K562 (cell line): Measurements from ENCODE around the gene DIP2C. TPM values are rescaled to one million over a fixed set of nuclear protein-coding genes. Genes with fewer than 3 reads are reported as not detected.

Experiments used
- ATAC-seq: fragments of 200-7000 bp; cut with Tn5 transposase; 3 replicates; pipeline ENCODE4 v1.9.1; 2020; ENCODE audit warnings: moderate library complexity
- BruUV-seq: library from RNA; stranded (reverse); fragments of 400-500 nt; replicated peaks from 2 replicates; lab custom pipeline; 2021; lab: Mats Ljungman, UMichigan
- CTCF ChIA-PET: fragments of 300-600 bp; formaldehyde crosslinking; extraction: SDS; loops from one replicate; lab custom pipeline; 2021; ENCODE audit warnings: low intra/inter-chr PET ratio; lab: Yijun Ruan, JAX
- POLR2A ChIA-PET: fragments of 300-600, 350-650 bp; sonication (Branson Sonifier 250); formaldehyde crosslinking; extraction: SDS; loops from one replicate; lab custom pipeline; 2021; ENCODE audit warnings: antibody characterized with exemption, inconsistent platforms; lab: Yijun Ruan, JAX
- DNase-seq, 4 experiments: peaks; one replicate each; pipeline versions ENCODE4 v3.0.0 to v3.0.0-alpha.2; 2011 to 2018; ENCODE audit warnings: low spot score in 3 of 4, mixed read lengths in 3 of 4; ENCODE audit errors: extremely low read depth in 1 of 4
- FAIRE-seq: peaks from 2 replicates; lab custom pipeline; 2011; peaks lifted over from hg19 to GRCh38; lab: Jason Lieb, UNC
- H2AFZ ChIP-seq: 2 replicates; pipeline ENCODE4 v1.6.0; 2011; ENCODE audit warnings: low read depth, low read length, control low read depth, inconsistent platforms
- H3K27ac ChIP-seq: fragments of 200-600 bp; 3 replicates; pipeline ENCODE4 v1.8.0; 2011; ENCODE audit warnings: low read depth, mild to moderate bottlenecking, control low read depth, inconsistent platforms, low read length, moderate library complexity, mixed read lengths; ENCODE audit errors: extremely low read depth
- H3K27me3 ChIP-seq, 2 experiments: fragments of 300-600 bp in 1 of 2; 2 replicates in 1 of 2; 3 replicates in 1 of 2; pipeline versions ENCODE4 v1.6.0 to v1.8.0; 2011; ENCODE audit warnings: inconsistent platforms in 2 of 2, low read length in 2 of 2, mild to moderate bottlenecking in 1 of 2, mixed read lengths in 1 of 2, moderate library complexity in 1 of 2; ENCODE audit not compliant: control insufficient read depth in 2 of 2, insufficient read depth in 2 of 2
- H3K36me3 ChIP-seq: fragments of 300-600 bp; 3 replicates; pipeline ENCODE4 v1.8.0; 2011; ENCODE audit warnings: mild to moderate bottlenecking, low read length, inconsistent platforms; ENCODE audit not compliant: control insufficient read depth, insufficient read depth
- H3K4me1 ChIP-seq, 2 experiments: fragments of 200-600 bp in 1 of 2; replicated peaks in 1 of 2; 2 replicates in 1 of 2; 3 replicates in 1 of 2; pipeline versions ENCODE4 v1.5.1 to v1.8.0; 2011; ENCODE audit warnings: inconsistent platforms in 2 of 2, low read length in 2 of 2, mild to moderate bottlenecking in 1 of 2, mixed read lengths in 1 of 2, moderate library complexity in 1 of 2; ENCODE audit not compliant: control insufficient read depth in 2 of 2, insufficient read depth in 2 of 2
- H3K4me2 ChIP-seq: 2 replicates; pipeline ENCODE4 v1.6.1; 2011; ENCODE audit warnings: low read length, control low read depth, inconsistent platforms, mixed read lengths; ENCODE audit not compliant: insufficient read depth
- H3K4me3 ChIP-seq: fragments of 200-600 bp; sonication (generic), shearing (Covaris generic); 2 replicates; pipeline ENCODE4 v1.5.1; 2016; ENCODE audit warnings: control low read depth, inconsistent platforms
- H3K79me2 ChIP-seq: fragments of 200-600 bp; 3 replicates; pipeline ENCODE4 v1.8.0; 2011; ENCODE audit warnings: low read length, inconsistent platforms; ENCODE audit not compliant: control insufficient read depth, insufficient read depth
- H3K9ac ChIP-seq, 2 experiments: 2 replicates each; pipeline versions ENCODE4 v1.6.0 to v1.6.1; 2011; ENCODE audit warnings: low read depth in 2 of 2, low read length in 2 of 2, control low read depth in 1 of 2, inconsistent platforms in 1 of 2, mild to moderate bottlenecking in 1 of 2, mixed read lengths in 1 of 2; ENCODE audit not compliant: insufficient read depth in 1 of 2
- H3K9me1 ChIP-seq: one replicate; pipeline ENCODE4 v1.6.0; 2011; ENCODE audit warnings: inconsistent platforms, mild to moderate bottlenecking, low read length, moderate library complexity; ENCODE audit not compliant: control insufficient read depth, insufficient read depth
- H3K9me3 ChIP-seq: replicated peaks from 2 replicates; pipeline ENCODE4 v1.5.1; 2011; ENCODE audit warnings: low read depth, low read length, inconsistent platforms; ENCODE audit not compliant: control insufficient read depth, insufficient read depth
- H4K20me1 ChIP-seq: replicated peaks from 2 replicates; pipeline ENCODE4 v1.6.1; 2011; ENCODE audit warnings: low read length, inconsistent platforms, mixed read lengths; ENCODE audit not compliant: control insufficient read depth, insufficient read depth
- BDP1 ChIP-seq: IDR thresholded peaks from 3 replicates; pipeline ENCODE4 v1.6.1; 2011; ENCODE audit not compliant: insufficient read length, insufficient read depth
- CREB1 ChIP-seq, 2 experiments: sonication (generic) in 1 of 2; formaldehyde crosslinking in 1 of 2; IDR thresholded peaks; 2 replicates each; pipeline versions ENCODE4 v1.6.1 to v1.8.0; 2012 to 2022; ENCODE audit warnings: inconsistent platforms in 1 of 2, mild to moderate bottlenecking in 1 of 2, missing genetic modification reagents in 1 of 2, moderate library complexity in 1 of 2
- DPF2 ChIP-seq: fragments of 450-650 bp; IDR thresholded peaks from 2 replicates; pipeline ENCODE4 v1.6.1; 2016
- GTF2E2 ChIP-seq: fragments of 200-800 bp; sonication (Bioruptor generic); IDR thresholded peaks from 2 replicates; pipeline ENCODE4 v1.6.1; 2016; ENCODE audit warnings: missing genetic modification characterization, missing compliant biosample characterization
- KLF6 ChIP-seq: fragments of 250-450 bp; sonication (Bioruptor Pico); IDR thresholded peaks from 2 replicates; pipeline ENCODE4 v1.4.0; 2020; ENCODE audit warnings: mild to moderate bottlenecking, moderate library complexity, borderline replicate concordance
- OTX1 ChIP-seq: fragments of 450-650 bp; formaldehyde crosslinking; IDR thresholded peaks from 2 replicates; pipeline ENCODE4 v1.4.0; 2022; ENCODE audit warnings: mild to moderate bottlenecking
- PCBP1 ChIP-seq: fragments of 200-400 bp; formaldehyde crosslinking; IDR thresholded peaks from 2 replicates; pipeline ENCODE4 v1.6.1; 2018; ENCODE audit warnings: mild to moderate bottlenecking, low read depth, low read length; ENCODE audit not compliant: poor library complexity, severe bottlenecking
- THAP7 ChIP-seq: fragments of 250-450 bp; sonication (Bioruptor Pico); IDR thresholded peaks from 2 replicates; pipeline ENCODE4 v1.5.0; 2021
- TOE1 ChIP-seq, 2 experiments: fragments of 450-650 bp in 1 of 2; sonication (generic) in 1 of 2; formaldehyde crosslinking in 1 of 2; IDR thresholded peaks; 2 replicates each; pipeline versions ENCODE4 v1.7.1 to v1.8.0; 2016 to 2022; ENCODE audit warnings: borderline replicate concordance in 2 of 2, mild to moderate bottlenecking in 2 of 2, antibody characterized with exemption in 1 of 2, inconsistent platforms in 1 of 2, low read depth in 1 of 2, missing genetic modification reagents in 1 of 2, moderate library complexity in 1 of 2
- ZNF282 ChIP-seq: sonication (generic); formaldehyde crosslinking; IDR thresholded peaks from 2 replicates; pipeline ENCODE4 v1.8.1; 2023; ENCODE audit warnings: missing genetic modification reagents
- WGBS: fragments of 100-300 bp; shearing (Covaris generic); methylation state at CpG from one replicate; pipeline ENCODE4 v1.1.6; 2016; ENCODE audit warnings: low coverage, mixed read lengths; ENCODE audit not compliant: insufficient coverage; ENCODE audit errors: missing lambda C conversion rate; 5-methylcytosine and 5-hydroxymethylcytosine counted together
- in situ Hi-C: fragments of 300-500 bp; cut with MboI; formaldehyde crosslinking; loops from 4 replicates; pipeline ENCODE4 v1.15.0; 2018; ENCODE audit warnings: inconsistent platforms, mixed read lengths
- intact Hi-C: fragments of 100-400 bp; cut with micrococcal nuclease; formaldehyde crosslinking; loops from 2 replicates; pipeline ENCODE4 v1.14.2; 2022
- polyA plus RNA-seq, 8 experiments: library from polyadenylated mRNA; depleted of rRNA in 4 of 8; stranded (reverse) in 5 of 8; unstranded in 3 of 8; fragments of >200 nt; fragmentation: Nextera tagmentation in 2 of 8; fragmentation: Illumina TruSeq in 1 of 8; extraction: Ambion mirVana in 2 of 8; extraction: Trizol in 1 of 8; gene quantifications; 2 replicates each; pipeline versions ENCODE4 v1.2.1 to v1.2.3, GENCODE V29; 2011 to 2014; ENCODE audit warnings: inconsistent platforms in 1 of 8, missing spikeins in 1 of 8
- total RNA-seq, 7 experiments: library from RNA; depleted of rRNA in 6 of 7; stranded (reverse); fragments of >200 nt in 6 of 7; fragmentation: Illumina TruSeq in 2 of 7; extraction: Trizol in 2 of 7; gene quantifications; 2 replicates each; pipeline versions ENCODE4 v1.2.1 to v1.2.3, GENCODE V29; 2011 to 2021; ENCODE audit warnings: low replicate concordance in 1 of 7

Gene DIP2C
- total and polyA plus RNA-seq, 9 of the 15 experiments (the other 6 are each of a cell fraction or from before 2014, with no cell fraction given) = 0.01 TPM; not detected in 8

GRCh38 chr10:475709-476454 lies 213.6 kb downstream of the DIP2C start:
- intact Hi-C loops = no loop called here
- Histone ChIP-seq H3K4me1 (no peaks in the 10 kb centered on the region; a peak in 1 of 5 replicates), H3K9me3 (no peaks in the 10 kb centered on the region), H4K20me1 (0 out of 2 replicates have a peak, but pooled peaks cover 3% of the 10 kb centered on the region), H3K4me3 (no peak overlapping the region), H3K27ac (no peak overlapping the region), H3K9ac (no peak overlapping the region), H3K27me3 (peaks cover 14 to 35% of the 10 kb centered on the region in 2 experiments; a peak in 4 of 5 replicates), H2AFZ (no peak overlapping the region), H3K4me2 (no peak overlapping the region), H3K9me1 (no peaks in the 10 kb centered on the region), H3K36me3 (no peaks in the 10 kb centered on the region), H3K79me2 (no peaks in the 10 kb centered on the region)
- FAIRE-seq (no peak), ATAC-seq (no peak), DNase-seq (no peak)
- in situ Hi-C loops = no loop called here
- CTCF ChIA-PET = no interaction called here
- POLR2A ChIA-PET = no interaction called here
- BruUV-seq = no TSS peak
- 2% methylated on average over 23 of the region's 23 CpGs for WGBS
- TF ChIP-seq TOE1 (IDR thresholded peaks at IDR 0.05; ENCODE audit: borderline replicate concordance) (no peak), TOE1 (CRISPR knock-in tag; IDR thresholded peaks at IDR 0.05; ENCODE audit: borderline replicate concordance, low read depth) (no peak), GTF2E2 (tag) (no peak), OTX1 (CRISPR knock-in tag) (no peak), KLF6 (CRISPR knock-in tag) (no peak), THAP7 (CRISPR knock-in tag) (no peak), ZNF282 (CRISPR knock-in tag) (no peak), CREB1 (IDR thresholded peaks at IDR 0.05) (no peak), CREB1 (CRISPR knock-in tag; IDR thresholded peaks at IDR 0.05) (no peak), DPF2 (no peak), PCBP1 (no peak), BDP1 (no peak)
